GM18951 (cell line): ENCODE results near the gene FZD10.

ENCODE experiments used
- POLR2A ChIP-seq: IDR thresholded peaks from 4 replicates; pipeline ENCODE4 v1.6.1; 2011; ENCODE audit warnings: mild to moderate bottlenecking; ENCODE audit not compliant: insufficient read length, insufficient read depth; ENCODE audit errors: extremely low read depth
- in situ Hi-C: fragments of 300-500 bp; cut with MboI; formaldehyde crosslinking; loops from one replicate; pipeline ENCODE4 v1.12.0; 2022; ENCODE audit warnings: low sequenced_read_pairs, mixed read lengths, inconsistent platforms; ENCODE audit not compliant: unreplicated experiment

The FZD10 gene

GRCh38 chr12:130201037-130201436 is 38.8 kb downstream of the FZD10 start:
- no peak for TF ChIP-seq POLR2A
- in situ Hi-C loops: no loop called here

GRCh38 chr12:130202201-130202600 is 39.9 kb downstream of the FZD10 start:
- no peak for TF ChIP-seq POLR2A
- in situ Hi-C loops: no loop called here

GRCh38 chr12:130203151-130203550 is 40.9 kb downstream of the FZD10 start:
- in situ Hi-C loops: no loop called here
- TF ChIP-seq POLR2A: no peak

- in situ Hi-C loops: no loop called here
These were observed 42.3 kb downstream of the FZD10 start for GRCh38 chr12:130204541-130204953.

GRCh38 chr12:130205495-130205894 is 43.2 kb downstream of the FZD10 start:
- TF ChIP-seq POLR2A: no peak
- in situ Hi-C loops: no loop called here

More at GRCh38 chr12:130204541-130204953, 42.3 kb downstream of the FZD10 start:
- TF ChIP-seq POLR2A: no peak

GRCh38 chr12:130212384-130212989 is 50.2 kb downstream of the FZD10 start:
- in situ Hi-C loops: no loop called here

GRCh38 chr12:130213249-130213648 is 51.0 kb downstream of the FZD10 start:
- no peak for TF ChIP-seq POLR2A
- in situ Hi-C loops: no loop called here

More at GRCh38 chr12:130212384-130212989, 50.2 kb downstream of the FZD10 start:
- TF ChIP-seq POLR2A: no peak

GRCh38 chr12:130214686-130215395 is 52.6 kb downstream of the FZD10 start:
- in situ Hi-C loops: no loop called here
- TF ChIP-seq POLR2A: no peak
